Thyroid gland (tissue), 4 donors: Measurements from ENCODE around the gene TOR1A.

Source experiments
- POLR2A ChIP-seq, 2 donors: fragments of 450-650 bp; IDR thresholded peaks; one replicate each; pipeline ENCODE4 v1.6.1; 2017; ENCODE audit warnings: antibody characterized with exemption in 2 of 2, mild to moderate bottlenecking in 2 of 2, moderate library complexity in 1 of 2
- TF ChIP-seq, protein P1 (sequence below), 6 experiments: fragments of 200-600 bp in 3 of 6; fragments of 450-650 bp in 3 of 6; sonication (generic) in 3 of 6; IDR thresholded peaks; one replicate each; pipeline ENCODE4 v1.5.1; 2016 to 2019; ENCODE audit warnings: antibody characterized with exemption in 6 of 6, mild to moderate bottlenecking in 2 of 6, inconsistent platforms in 1 of 6, moderate library complexity in 1 of 6

DNA sequence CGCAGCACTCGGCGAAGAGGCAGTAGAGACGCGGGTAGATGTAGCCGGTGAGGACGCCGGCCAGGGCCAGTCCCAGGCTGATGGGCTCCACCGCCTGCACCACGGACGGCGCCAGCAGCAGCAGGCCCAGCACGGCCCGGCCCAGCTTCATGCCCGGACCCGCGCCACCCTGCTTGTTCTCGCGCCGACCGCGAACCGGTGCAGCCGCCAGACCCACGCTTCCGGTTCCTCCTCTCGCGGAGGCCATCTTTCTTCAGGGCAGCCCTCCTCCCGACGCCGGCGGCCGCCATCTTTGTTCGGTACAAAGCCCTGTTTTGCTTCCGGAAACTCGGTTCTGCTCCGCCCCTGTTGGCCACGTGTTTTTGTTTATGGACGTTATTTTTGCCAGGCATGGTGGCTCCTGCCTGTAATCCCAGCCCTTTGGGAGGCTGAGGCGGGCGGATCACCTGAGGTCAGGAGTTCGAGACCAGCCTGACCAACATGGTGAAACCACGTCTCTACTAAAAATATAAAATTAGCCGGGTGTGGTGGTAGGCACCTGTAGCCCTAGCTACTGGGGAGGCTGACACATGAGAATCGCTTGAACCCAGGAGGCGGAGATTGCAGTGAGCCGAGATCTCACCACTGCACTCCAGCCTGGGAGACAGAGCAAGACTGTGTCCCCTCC is at the start of gene TOR1A:
- TF ChIP-seq POLR2A (IDR thresholded peaks at IDR 0.05): peak in 1 of 2 donors; percentile 78
- TF ChIP-seq, protein P1, sequence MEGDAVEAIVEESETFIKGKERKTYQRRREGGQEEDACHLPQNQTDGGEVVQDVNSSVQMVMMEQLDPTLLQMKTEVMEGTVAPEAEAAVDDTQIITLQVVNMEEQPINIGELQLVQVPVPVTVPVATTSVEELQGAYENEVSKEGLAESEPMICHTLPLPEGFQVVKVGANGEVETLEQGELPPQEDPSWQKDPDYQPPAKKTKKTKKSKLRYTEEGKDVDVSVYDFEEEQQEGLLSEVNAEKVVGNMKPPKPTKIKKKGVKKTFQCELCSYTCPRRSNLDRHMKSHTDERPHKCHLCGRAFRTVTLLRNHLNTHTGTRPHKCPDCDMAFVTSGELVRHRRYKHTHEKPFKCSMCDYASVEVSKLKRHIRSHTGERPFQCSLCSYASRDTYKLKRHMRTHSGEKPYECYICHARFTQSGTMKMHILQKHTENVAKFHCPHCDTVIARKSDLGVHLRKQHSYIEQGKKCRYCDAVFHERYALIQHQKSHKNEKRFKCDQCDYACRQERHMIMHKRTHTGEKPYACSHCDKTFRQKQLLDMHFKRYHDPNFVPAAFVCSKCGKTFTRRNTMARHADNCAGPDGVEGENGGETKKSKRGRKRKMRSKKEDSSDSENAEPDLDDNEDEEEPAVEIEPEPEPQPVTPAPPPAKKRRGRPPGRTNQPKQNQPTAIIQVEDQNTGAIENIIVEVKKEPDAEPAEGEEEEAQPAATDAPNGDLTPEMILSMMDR (IDR thresholded peaks at IDR 0.05): no peak
